ENCODE measurements around the gene POLR2E. TPM values are rescaled to one million over a fixed set of nuclear protein-coding genes. Genes with fewer than 3 reads are reported as not detected.

The POLR2E gene
- total RNA-seq, 2 donors from 2014 or later = 24.9 to 78.1 TPM

DNA sequence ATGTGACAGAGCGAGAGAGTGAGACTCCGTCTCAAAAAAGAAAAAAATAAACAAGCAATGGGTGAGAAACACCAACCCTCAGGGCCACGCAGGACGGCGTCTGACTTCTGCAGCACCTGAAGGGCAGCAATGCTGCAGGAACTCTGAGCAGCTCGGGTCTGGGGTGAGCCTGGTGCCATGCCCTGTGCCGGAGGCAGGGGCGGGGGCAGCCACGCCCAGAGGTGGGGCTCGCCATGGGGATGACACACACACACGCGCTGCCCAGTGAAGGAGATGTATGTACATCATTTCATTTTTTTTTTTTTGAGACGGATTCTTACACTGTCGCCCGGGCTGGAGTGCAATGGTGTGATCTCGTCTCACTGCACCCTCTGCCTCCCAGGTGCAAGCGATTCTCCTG lies 32.9 kb upstream of the POLR2E start:
- ATAC-seq (no peak), DNase-seq (no peak)
- no peak for TF ChIP-seq POLR2A (IDR thresholded peaks at IDR 0.05)
- TF ChIP-seq, protein P1, sequence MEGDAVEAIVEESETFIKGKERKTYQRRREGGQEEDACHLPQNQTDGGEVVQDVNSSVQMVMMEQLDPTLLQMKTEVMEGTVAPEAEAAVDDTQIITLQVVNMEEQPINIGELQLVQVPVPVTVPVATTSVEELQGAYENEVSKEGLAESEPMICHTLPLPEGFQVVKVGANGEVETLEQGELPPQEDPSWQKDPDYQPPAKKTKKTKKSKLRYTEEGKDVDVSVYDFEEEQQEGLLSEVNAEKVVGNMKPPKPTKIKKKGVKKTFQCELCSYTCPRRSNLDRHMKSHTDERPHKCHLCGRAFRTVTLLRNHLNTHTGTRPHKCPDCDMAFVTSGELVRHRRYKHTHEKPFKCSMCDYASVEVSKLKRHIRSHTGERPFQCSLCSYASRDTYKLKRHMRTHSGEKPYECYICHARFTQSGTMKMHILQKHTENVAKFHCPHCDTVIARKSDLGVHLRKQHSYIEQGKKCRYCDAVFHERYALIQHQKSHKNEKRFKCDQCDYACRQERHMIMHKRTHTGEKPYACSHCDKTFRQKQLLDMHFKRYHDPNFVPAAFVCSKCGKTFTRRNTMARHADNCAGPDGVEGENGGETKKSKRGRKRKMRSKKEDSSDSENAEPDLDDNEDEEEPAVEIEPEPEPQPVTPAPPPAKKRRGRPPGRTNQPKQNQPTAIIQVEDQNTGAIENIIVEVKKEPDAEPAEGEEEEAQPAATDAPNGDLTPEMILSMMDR (IDR thresholded peaks at IDR 0.05) = no peak
- Histone ChIP-seq H3K4me1 (peaks cover 17% of the 10 kb centered on the region), H3K27ac (no peak overlapping the region), H3K36me3 (replicated peaks in 1 of 2; ENCODE audit: insufficient read depth in 1 of 2, low read depth in 2 of 2) (peaks cover 17 to 21% of the 10 kb centered on the region in 2 donors), H3K9me3 (no peaks in the 10 kb centered on the region), H3K4me3 (no peak overlapping the region), H3K27me3 (no peaks in the 10 kb centered on the region)
- 94 to 97% methylated on average over 17 of the region's 17 CpGs for WGBS, 2 donors
- intact Hi-C loops (cut with DNase I) = no loop called here

DNA sequence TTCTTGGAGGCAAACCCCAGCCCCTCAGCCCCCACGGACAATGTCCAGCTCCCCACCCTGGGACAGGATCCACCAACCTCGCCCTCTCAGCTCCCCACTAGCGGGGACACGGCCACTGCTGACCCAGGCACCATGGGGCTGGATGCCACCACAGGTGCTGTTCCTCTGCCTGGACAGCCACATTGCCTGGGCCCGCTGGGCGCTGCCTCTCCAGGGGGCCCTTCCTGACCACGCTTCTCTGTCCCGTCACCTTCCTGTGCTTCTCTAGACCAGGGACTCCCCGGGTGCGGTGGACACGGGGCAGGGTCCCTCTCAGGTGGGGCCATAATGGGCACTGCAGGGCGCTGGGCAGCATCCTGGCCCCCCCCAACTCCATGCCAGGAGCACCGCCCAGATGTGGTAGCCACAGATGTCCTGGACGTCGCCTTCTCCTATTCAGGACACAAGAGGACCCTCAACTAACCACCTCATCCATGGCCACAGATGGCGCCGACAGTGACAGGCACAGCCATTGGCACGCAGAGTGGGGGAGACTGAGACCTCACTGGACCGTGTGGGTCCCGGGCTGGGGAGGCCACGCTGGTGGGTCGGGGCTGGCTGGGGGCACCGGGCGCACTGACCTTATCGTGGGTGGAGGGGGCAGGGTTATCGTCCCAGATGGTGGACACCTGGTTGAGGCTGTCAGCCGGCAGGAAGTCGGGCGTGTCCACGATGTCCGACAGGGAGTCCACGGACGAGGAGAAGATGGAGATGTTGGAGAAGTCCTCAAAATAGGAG lies 32.0 kb upstream of the POLR2E start:
- H3K4me1 ChIP-seq = peaks cover 8% of the 10 kb centered on the region

DNA sequence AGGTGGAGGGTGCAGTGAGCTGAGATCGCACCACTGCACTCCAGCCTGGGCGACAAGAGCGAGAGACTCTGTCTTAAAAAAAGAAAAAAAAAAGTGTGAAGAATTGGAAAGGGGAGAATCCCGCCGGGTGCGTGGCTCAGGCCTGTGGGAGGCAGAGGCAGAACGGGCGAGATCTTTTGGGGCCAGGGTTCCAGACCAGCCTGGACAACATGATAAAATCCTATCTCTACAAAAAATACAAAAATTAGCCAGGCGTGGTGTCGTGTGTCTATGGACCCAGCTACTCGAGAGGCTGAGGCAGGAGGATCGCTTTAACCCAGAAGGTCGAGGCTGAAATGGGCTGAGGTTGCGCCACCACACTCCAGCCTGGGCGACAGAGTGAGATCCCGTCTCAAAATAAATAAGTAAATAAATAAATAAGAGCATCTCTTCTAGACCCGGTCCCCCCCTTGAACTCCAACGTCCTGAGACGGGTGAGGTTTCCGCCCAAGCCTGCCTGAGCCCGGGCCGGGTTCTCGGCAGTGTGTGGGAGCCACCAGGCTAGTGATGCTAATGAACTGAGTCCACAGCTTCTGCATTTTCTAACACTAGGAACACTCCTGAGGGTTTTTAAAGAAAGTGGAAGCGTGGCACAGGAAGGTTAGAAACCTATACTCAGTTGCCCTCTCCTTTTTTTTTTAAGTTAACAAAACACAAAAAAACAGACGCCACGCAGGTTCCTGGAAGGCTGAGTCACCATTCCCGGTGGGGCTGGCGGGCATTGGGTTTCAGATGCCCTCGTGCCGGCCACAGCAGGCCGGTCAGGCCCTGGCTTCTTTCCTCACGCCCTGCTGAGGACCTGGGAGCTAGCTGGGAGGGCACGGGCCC lies 30.7 kb upstream of the POLR2E start:
- intact Hi-C loops (cut with DNase I) = no loop called here
- no peaks in the 10 kb centered on the region for H3K27me3 ChIP-seq
- H3K36me3 ChIP-seq (replicated peaks in 1 of 2; ENCODE audit: insufficient read depth in 1 of 2, low read depth in 2 of 2) = peaks cover 17 to 38% of the 10 kb centered on the region in 2 donors
- TF ChIP-seq, protein P1 (IDR thresholded peaks at IDR 0.05) = no peak
- TF ChIP-seq POLR2A (IDR thresholded peaks at IDR 0.05) = no peak
- H3K9me3 ChIP-seq = no peaks in the 10 kb centered on the region
- no peak overlapping the region for H3K4me3 ChIP-seq
- 85 to 90% methylated on average over 33 of the region's 33 CpGs for WGBS, 2 donors
- ATAC-seq (no peak), DNase-seq (no peak)
- H3K27ac ChIP-seq = no peak overlapping the region
- peaks cover 6% of the 10 kb centered on the region for H3K4me1 ChIP-seq

More for the DNA sequence above, 32.0 kb upstream of the POLR2E start:
- H3K27me3 ChIP-seq = no peaks in the 10 kb centered on the region
- TF ChIP-seq POLR2A (IDR thresholded peaks at IDR 0.05) = no peak
- TF ChIP-seq, protein P1 (IDR thresholded peaks at IDR 0.05) = no peak
- no peak overlapping the region for H3K4me3 ChIP-seq
- intact Hi-C loops (cut with DNase I) = no loop called here
- ATAC-seq (no peak), DNase-seq (no peak)
- no peaks in the 10 kb centered on the region for H3K9me3 ChIP-seq
- 92 to 93% methylated on average over 23 to 33 of the region's 33 CpGs for WGBS, 2 donors
- H3K27ac ChIP-seq = no peak overlapping the region
- peaks cover 17 to 29% of the 10 kb centered on the region in 2 donors for H3K36me3 ChIP-seq (replicated peaks in 1 of 2; ENCODE audit: insufficient read depth in 1 of 2, low read depth in 2 of 2)

DNA sequence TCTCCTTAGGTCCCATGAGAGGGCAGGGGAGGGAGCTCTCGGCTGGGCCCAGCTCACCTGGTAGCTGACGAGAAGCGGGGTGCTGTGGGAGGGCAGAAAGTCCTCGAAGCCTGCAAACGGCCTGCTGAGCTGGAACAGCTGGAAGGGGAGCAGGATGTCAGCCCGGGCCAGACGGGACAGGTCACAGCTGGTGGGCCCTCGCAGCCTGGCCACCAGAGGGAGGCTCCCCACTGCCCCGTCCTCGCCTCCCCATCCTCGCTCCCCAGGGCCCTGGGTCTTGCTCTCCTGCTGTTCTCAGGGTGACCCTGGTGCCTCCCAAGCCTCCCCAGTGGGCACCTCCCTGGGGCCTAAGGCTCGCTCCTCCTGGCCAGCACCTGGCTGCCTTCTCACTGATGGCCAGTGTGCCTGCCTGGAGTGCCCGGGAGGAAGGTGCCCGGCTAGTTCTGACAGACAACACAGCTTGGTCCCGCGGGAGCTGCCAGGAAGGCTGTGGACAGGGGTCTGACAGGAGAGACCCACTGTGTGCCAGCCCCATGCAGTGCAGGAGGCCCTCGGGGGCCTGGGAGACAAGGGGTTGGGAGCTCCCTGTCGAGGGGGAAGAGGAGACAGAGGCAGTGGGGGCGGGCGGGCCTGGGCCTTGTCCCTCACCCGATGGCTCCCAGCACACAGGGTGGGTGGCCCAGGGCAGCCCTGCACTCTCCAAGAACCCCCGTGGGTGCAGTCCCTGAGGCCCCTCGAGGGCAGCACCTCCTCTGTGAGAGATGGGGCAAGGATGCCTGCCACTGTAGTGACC lies 28.9 kb upstream of the POLR2E start:
- Histone ChIP-seq H3K36me3 (replicated peaks in 1 of 2; ENCODE audit: insufficient read depth in 1 of 2, low read depth in 2 of 2) (peaks cover 17 to 50% of the 10 kb centered on the region in 2 donors), H3K27ac (no peak overlapping the region), H3K27me3 (no peaks in the 10 kb centered on the region), H3K9me3 (no peaks in the 10 kb centered on the region), H3K4me1 (no peaks in the 10 kb centered on the region), H3K4me3 (no peak overlapping the region)
- intact Hi-C loops (cut with DNase I) = no loop called here
- TF ChIP-seq POLR2A (IDR thresholded peaks at IDR 0.05) = no peak
- TF ChIP-seq, protein P1 (IDR thresholded peaks at IDR 0.05) = no peak
- no peak for DNase-seq
- WGBS, 2 donors = 82 to 100% methylated on average over 1 to 14 of the region's 23 CpGs
- no peak for ATAC-seq

Measured in body of pancreas (tissue), 4 donors.